GM20000 (cell line): Measurements from ENCODE around the gene THAP12.

ENCODE experiments used
- DNase-seq: peaks from one replicate; pipeline ENCODE4 v3.0.0; 2012; ENCODE audit warnings: low spot score
- TF ChIP-seq, protein P1 (sequence below): IDR thresholded peaks from 2 replicates; pipeline ENCODE4 v1.5.1; 2012; ENCODE audit warnings: mild to moderate bottlenecking, control low read depth; ENCODE audit errors: extremely low read depth, missing control alignments

THAP12 gene

DNA sequence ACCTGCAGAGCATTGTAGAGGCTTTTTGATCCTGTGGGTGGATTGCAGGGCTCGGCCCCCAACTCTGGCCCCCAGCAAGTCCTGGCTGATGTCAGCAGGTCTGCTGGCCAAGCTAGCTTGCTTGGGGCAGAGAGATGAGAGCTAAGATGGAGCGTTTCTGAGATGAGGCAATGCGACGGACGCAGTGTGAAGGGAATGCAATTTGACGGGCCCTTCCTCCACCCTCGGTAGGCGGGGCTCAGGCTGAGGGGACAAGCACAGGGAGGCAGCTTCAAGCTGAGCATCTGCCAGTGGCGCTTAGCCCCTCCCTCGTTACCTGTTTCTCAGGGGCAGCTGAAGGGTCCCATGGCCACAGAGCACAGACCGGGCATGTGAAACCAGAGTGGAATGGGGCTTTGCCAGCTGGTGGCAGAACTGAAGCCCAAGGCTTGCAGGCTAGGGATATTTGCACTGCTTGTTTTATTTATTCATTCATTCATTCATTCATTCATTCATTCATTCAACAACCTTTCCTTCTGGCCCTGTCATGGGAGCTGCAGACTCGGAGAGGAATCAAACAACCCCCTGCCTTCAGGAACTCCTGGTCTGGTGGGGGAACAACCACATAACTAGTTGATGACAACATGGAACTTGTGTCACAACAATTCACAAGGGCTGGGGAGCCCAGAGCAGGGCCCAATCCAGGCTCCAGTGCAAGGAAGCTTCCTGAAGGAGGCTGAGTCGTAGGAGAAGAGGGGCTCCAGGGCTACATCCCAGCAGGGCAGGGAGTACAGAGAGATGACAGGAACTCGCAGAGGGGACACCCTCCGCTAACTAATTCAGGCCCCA lies 66.8 kb downstream of the THAP12 start:
- TF ChIP-seq, protein P1, sequence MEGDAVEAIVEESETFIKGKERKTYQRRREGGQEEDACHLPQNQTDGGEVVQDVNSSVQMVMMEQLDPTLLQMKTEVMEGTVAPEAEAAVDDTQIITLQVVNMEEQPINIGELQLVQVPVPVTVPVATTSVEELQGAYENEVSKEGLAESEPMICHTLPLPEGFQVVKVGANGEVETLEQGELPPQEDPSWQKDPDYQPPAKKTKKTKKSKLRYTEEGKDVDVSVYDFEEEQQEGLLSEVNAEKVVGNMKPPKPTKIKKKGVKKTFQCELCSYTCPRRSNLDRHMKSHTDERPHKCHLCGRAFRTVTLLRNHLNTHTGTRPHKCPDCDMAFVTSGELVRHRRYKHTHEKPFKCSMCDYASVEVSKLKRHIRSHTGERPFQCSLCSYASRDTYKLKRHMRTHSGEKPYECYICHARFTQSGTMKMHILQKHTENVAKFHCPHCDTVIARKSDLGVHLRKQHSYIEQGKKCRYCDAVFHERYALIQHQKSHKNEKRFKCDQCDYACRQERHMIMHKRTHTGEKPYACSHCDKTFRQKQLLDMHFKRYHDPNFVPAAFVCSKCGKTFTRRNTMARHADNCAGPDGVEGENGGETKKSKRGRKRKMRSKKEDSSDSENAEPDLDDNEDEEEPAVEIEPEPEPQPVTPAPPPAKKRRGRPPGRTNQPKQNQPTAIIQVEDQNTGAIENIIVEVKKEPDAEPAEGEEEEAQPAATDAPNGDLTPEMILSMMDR, result no peak
- no peak for DNase-seq

DNA sequence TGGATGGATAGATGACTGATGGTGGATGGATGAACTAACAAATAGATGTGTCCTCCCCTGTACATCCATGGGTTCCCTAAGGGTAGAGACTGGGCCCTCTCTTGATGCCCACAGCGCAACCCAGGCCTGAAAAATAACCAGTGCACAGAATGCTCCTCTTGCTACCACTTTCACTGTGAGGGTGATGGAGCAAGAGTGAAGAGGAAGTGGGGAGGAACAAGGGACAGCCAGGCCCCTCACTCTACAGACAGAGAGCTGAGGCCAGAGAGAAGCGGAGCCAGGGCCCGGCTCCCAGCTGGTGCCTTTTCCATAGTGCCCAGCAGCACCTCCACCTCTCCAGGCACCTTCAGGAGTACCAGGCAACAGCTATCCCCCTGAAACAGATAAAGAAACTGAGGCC lies 67.7 kb downstream of the THAP12 start:
- DNase-seq, result no peak
- TF ChIP-seq, protein P1, result no peak

DNA sequence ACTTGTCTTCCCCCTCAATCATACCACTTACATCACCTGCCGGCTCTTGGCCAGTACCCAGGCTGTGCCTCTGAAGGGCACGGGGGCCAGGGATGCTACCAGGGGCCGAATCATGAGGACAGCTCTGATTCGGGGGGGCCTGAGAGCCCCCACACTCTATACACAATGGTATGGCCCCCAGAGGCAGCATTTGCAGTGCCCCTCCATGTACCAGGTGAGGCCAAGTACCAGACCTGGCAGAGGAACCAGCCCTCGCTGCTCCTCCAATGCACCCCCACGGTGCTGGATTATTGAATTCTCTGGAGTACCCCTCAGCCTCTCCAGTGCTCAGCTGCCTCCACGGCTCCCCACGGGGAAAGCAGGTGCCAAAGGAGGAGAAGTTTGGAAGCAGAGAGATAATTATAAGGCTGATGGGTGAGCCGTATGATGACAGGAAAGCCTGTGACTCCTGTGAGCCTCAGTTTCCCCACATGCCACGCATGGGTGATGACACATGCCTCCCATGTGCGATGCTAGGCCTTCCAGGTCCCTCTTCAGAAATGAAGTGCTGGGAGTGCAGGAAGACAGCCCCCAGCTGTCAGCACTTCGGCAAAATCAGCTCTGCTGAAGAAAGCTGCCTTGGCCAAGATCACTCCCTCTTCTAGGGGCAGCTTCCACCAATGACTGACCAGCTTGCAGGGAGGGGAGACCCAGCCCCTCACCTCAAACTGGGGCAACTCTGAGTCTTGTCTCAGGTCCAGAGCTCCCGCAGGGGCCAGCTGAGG lies 69.9 kb downstream of the THAP12 start:
- DNase-seq, result no peak
- TF ChIP-seq, protein P1, result no peak

DNA sequence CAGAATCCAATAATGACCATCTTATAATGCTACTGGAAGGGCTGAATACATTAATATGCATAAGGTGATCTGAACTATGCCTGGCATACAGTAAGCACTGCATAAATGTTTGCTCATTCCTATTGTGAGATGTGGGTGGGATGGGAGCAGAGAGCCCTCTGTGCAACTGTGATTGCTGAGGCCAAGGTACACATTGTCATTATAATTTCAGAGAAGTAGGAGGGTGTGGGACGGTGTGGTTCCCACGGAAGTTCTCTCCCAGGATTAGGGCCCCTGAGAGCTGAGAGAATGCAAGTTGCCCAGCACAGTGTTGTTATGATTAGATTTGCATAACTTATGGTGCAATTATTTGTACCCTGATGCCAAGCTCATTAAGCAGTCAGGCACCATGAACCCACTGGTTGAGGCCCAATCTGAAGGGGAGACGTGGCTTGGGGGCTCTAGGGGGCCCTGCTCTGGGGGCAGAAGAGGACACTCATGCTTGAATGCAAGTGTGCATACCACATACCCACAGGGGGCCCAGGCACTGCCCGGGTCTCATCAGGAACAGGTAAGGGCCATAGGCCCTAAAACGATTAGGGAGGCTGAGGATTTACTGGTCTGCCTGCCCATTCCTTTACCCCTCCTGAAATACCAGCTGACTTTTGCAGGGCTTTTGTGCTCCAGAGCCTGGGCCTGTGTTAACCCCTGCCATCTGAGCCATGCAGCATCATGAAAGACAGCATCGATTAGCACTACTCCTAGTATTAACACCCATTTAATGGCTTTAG lies 72.8 kb downstream of the THAP12 start:
- DNase-seq, result no peak
- TF ChIP-seq, protein P1, result no peak

DNA sequence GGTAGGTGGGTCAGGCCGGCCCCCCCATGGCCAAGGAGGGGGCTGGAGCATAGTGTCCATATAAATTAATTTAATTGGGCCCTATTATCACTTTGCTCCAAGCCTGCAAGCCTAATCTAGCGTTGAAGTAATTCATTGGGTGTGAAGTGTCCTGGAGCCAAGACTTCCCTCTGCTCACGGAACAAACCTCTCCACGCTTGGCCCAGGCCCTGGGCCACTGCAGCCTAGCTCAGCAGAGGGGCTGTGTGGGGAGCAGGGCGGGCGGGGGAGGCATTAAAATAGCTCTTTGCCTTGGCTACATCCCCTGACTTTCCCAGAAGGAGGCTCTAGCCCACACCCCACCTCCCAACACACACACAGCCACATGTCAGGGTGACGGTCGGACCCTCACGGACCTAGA lies 73.5 kb downstream of the THAP12 start:
- TF ChIP-seq, protein P1, result no peak
- no peak for DNase-seq

DNA sequence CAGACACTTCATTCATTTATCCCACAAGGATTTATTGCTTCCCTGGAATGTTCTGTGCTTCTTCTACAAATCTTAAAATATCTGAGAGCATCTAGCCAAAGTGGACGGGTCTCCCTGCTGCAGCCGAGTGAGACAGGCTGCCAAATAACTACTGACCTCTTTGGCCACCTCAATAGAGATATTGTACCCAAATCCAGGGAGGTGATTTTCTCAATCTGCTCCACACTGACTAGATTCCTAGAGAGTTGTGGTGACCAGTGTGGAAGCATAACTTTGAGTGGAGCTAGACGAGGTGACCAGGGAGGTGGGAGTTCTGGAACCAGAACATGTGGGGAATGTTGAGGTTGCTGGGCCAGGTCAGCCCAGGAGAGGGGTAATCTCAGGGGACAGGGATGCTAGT lies 77.5 kb downstream of the THAP12 start:
- TF ChIP-seq, protein P1, result no peak
- DNase-seq, result no peak

DNA sequence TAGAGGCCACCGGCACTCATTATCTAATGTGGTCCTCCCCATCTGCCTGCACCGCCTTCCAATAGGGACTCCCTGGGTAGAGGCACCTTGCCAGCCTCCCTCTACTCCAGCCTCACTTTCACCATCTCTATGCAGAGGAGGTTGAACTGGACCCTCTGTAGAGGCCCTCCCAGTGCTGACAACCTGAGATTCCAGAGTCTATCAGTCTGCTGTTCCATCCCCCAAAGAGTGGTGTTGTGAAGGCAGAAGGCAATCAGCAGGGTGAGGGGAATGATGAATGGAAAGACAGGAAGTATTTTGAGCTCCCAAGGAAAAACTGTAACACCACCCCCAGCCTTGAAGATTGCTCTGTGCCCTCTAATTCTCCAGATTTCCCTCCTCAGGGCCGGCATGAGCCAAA lies 77.9 kb downstream of the THAP12 start:
- no peak for DNase-seq
- TF ChIP-seq, protein P1, result no peak
